ENCODE data around the gene QKI.
"Not testable (repeated sequence)": the region's sequence is repeated elsewhere in the genome, so short reads cannot be mapped to it uniquely, and the experiment has no call there.

Gene QKI

DNA sequence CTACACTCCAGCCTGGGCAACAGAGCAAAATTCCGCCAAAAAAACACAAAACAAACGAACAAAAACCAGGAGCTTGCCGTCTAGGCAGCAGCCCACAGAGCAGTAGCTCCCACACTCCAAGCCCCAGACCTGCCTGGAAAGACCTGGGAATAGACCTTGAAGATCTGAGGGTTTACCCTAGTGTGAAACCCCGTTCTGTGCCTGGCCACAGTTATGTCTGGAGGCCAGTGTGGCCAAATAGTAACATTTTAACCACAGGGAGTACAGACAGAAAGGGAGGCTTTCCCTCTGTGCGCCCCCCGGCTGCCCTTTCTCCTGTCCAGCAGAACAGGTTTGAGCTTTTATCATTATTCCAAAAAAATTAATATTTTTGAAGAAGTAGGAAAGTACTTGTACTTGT lies 172.4 kb downstream of the QKI start:
- no peak for DNase-seq

DNA sequence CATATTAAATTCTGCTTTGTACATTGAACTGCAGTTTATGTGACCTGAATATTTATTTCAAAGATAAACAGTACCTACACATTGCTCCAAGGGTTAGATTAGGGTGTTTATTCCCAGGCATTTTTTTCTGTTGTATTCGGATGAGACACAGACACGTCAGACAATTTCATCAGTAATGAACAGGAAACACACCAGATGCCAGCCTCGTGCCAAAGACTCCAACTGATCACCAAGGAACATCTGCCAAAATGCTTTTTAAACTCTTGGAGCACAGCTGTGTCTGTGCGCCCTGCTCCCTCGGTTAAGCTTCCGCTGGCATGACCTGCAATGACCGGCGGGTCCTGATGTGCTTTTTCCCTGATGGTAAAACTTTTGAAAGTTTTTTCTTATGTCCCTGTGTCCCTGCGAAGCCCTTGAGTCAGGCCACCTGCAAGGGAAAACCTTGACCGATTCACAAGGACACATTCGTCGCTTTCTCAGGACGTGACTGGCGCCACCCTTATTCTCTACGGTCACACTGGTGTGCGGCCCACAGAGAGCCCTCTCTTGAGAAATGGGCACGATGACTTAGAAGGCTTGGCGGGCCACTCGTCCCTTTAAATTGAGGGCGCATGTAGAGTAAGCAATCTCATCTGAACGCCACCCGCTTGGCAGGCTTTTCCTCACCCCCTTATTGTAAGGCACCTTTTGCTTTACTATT lies 173.9 kb downstream of the QKI start:
- no peak for DNase-seq

DNA sequence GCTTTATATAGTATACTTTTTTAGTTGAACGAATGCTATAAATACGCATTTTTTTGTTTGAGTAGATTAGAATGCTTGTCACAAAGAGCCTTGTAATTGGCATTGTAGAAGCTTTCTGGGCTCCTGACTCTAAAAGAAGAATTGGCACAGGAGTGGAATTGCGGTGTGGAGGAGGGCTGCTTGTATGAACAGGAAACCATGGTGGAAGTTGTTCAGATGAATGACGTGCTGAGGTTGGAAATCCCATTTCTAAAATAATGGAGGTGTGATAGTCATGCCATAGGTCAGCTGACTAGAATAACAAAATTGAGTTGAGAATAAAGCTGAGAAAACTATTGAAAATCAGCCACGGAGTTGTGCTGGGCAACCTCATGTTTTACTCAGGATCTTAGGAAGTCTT lies 174.9 kb downstream of the QKI start:
- no peak for DNase-seq

DNA sequence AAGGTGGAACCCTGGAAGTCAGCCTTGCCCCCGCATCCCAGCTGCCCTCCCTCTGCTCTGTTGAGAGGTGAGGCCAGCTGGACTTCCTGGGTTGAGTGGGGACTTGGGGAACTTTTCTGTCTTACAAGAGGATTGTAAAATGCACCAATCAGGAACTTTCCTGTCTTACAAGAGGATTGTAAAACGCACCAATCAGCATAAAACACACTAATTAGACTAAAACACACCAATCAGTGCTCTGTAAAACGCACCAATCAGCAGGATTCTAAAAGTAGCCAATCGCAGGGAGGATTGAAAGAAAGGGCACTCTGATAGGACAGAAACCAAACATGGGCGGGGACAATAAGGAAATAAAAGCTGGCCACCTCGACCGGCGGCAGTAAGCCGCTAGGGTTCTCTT lies 175.6 kb downstream of the QKI start:
- DNase-seq: not testable (repeated sequence)

DNA sequence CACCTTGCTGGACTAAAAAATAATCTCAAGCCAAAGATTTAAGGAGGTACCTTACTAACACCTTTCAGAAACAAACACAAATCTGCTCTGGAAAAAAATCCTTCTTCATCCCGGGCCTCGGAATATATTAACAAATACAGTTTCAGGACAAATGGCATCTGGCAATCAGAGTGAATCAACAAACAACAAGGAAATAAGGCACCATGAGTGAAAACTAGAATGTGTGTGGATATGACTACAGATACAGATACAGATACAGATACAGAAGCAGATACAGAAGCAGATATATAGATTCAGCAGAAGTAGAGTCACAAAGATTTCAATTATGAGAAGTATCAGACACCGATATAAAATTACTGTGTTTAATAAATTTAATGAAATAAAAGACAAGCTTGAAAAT lies 178.4 kb downstream of the QKI start:
- DNase-seq: no peak

DNA sequence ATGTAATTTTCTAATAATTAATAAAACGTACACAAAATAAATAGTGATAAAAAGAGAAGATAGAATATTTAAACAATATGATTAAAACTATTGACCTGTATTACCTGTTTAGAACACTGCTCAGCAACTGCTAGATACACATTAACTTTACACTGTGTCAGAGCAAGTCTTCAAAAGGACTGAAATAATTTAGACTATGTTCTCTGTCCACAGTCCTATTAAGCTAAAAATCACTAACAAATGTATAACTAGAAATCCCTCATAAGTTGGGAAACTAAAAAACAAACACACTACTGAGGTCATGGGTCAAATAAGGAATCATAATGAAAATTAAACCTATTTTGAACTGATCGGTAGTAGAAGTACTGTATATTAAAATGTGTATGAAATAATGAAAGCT lies 181.7 kb downstream of the QKI start:
- DNase-seq: no peak

DNA sequence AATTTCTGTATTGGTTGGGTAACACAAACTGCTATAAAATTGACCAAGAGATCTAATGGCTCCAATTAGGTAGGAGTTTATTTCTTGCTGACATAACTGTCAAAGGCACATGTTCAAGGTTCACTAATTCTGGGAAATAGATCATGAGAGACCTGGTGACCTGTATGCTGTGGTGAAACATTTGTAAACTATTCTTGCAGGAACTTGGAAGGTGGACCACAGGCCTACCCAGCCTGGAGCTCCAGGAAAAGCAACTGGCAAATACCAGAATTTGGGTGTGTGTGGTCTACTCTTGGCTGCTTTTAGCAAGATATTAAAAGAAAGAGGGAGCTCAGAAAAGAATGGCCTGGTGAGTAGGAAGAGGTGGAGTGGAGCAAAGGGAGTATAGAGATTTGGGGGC lies 184.6 kb downstream of the QKI start:
- DNase-seq: no peak

DNA sequence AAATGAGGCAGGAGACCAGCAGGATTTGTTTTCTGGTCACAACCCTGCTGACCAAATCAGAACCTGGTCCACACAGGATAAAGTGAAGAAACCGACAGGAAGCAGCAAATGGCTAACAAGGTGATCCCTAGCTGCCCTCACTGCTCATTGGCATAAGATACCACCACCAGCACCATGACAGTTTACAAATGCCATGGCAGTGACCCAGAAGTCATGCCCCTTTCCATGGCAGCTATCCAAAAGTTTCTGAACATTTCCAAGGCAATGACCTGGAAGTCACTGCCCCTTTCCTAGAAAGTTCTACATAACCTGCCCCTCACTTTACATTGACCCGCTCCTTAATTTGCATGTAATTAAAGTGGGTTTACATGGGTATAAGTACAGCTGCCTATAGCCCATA lies 185.2 kb downstream of the QKI start:
- no peak for DNase-seq

DNA sequence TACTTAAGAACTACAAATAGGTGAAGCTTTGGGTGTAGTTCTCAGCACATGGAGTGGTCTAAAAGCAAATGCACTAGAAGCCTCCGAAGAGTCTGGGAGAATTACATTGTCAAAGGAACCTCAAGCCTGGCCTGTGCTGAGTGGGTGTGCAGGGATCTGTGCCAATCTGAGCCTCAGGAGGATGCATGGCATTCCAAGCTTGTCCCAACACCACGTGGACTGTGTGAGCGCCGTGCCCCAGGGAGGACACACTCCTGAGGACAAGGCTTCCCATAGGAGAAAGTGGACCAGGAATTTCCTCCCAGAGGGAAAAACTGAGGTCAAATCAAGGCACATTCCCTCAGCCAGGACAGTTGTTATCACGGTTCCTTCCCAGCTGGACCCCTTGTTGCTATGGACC lies 185.8 kb downstream of the QKI start:
- DNase-seq: no peak

DNA sequence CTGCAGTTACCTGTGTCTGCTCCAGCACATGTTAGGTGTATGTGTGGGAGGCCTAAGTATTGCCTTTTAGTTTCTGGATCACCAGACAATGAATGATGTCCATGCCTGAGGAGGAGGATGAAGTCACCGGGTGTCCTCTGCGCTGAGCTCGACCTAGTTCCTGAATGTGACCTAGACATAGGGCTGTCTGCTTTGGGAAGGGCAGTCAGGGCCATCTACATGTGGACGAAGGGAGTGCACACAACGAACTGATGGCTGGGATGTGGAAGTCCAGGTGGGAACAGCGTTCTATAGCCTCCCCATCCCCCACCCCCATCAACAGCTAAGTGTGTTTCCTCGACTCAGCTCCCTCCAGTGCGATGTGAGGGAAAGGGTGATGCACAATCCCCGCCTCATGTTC lies 186.3 kb downstream of the QKI start:
- no peak for DNase-seq

DNA sequence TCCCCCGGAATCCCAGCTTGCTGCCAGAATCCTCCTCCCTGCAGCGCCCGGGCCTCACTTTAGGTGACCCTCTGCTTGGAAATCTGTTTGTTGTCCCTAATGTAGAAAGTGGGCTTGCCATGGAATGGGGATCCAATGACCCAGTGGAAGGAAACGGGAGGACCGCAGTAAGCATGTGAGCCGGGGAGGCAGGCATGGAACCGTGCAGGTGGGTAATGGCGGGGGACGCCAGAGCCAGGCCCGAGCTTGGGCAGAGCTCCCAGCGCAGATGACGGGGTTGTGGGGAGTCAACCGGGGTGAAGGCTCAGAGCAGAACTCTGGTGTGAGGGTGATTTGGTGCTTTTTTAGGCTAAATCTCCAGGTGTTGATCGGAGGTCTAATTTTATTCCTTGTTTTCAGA lies 188.3 kb downstream of the QKI start:
- no peak for DNase-seq

DNA sequence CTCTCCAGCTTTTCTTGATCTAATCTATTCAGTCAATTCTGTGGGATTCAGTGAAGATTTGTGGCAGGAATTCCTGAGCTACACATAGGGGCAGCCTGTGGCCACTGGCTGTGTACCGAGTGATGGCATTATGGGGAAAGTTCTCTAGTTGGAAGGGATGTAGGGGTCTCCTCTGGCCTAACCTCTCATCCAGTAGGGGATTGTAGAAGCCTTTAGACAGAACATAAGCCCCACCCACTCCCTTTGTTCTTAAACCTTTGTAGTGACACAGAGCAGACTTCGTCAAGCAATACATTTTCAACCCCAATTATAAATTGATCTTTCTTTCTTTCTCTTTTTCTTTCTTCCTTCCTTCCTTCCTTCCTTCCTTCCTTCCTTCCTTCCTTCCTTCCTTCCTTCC lies 188.9 kb downstream of the QKI start:
- no peak for DNase-seq

DNA sequence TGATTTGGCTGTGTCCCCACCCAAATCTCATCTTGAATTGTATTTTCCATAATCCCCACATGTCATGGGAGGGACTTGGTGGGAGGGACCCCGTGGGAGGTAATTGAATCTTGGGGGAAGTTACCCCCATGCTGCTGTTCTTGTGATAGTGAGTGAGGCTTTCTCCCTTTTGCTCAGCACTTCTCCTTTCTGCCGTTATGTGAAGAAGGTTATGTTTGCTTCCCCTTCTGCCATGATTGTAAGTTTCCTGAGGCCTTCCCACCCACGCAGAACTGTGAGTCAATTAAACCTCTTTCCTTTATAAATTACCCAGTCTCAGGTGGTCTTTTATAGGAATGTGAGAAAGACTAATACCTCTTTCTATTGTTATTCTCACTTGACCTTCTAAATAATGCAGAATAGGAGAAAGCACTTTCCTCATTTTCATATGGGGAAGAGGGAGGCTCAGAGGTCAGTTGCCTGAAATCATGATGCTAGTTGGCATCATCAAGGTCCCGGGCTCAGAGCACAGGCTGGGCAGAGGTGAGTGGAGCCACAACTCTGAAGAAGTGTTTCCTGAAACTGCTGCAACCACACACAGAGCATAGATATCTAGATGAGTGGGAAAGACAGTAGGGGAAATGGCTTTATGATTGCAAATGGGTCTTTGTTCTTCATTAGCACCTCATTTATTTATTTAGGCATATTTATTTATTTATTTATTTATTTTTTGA lies 191.0 kb downstream of the QKI start:
- DNase-seq: no peak

DNA sequence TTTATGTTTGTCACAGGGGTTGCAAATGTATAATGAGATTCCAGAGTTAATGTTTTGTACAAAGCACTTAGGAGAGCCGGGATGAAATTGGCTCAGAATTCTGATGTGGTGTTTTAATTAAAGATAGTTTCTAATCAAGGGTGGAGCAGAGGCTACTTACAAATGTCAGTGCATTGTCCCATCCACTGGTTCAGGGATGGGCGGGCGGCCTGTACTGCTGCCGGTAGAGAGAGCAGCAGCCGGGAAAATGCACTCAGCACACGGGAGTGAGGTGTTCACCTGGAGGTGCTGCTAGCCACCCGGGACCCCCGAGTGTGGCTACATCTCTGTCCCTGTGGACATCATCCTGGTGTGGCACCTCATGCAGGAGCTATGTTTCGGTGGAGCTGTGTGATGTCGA lies 193.3 kb downstream of the QKI start:
- no peak for DNase-seq

DNA sequence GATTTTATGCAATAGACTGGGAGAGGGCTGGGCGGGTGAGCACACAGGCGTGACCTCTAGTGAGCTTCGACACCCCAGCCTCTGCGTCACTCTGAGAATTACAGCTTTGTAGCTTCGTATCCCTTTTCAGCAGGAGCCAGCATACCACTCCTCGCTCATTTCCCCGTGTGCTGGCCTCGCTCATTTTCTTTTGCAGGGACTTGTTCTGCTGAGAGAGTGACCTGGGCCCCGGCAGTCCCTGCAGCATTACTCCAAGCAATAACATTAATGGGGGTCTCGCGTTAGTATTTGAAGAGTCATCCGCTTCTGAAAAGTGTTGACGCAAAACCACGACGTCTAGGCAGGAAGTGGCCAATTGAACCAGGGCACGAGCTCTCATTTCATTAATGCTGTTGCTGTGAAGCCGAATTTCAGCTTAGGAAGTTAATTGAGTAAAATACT lies 193.7 kb downstream of the QKI start:
- no peak for DNase-seq

DNA sequence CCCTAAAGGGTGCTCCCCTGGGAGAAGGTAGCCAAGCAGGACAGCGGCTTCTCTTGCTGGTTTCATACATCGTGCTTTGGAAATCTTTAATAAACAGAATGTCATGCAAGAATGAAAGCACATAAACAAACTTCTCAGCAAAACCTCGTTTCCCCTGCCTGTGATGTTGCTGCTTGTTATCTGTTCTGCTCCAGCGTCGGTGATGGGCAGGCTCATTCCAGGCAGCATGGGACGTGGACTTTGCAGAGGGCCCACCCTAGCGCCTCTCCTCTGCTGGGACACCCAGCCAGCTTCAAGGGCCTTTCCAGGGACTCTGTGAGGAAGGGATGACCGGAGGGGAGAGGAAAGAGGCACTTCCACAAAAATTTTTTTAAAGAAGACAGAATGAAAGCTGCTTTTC lies 197.7 kb downstream of the QKI start:
- no peak for DNase-seq

DNA sequence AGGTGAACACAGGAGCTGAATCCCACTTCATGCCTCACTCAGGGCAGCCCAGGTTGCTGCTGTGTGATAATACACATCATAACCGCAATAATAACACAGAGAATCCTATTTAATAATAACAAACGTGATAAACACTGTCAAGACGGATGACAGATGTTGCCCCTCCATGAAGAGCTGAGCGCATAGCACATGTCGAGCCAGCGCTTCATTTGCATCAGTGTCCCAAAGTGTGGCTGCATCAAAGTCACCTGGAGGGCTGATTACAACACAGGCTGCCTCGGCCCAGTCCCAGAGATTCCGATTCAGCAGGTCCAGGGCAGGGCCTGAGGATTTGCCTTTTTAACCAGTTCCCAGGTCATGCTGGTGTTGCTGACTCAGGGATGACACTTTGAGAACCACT lies 198.5 kb downstream of the QKI start:
- DNase-seq: no peak

DNA sequence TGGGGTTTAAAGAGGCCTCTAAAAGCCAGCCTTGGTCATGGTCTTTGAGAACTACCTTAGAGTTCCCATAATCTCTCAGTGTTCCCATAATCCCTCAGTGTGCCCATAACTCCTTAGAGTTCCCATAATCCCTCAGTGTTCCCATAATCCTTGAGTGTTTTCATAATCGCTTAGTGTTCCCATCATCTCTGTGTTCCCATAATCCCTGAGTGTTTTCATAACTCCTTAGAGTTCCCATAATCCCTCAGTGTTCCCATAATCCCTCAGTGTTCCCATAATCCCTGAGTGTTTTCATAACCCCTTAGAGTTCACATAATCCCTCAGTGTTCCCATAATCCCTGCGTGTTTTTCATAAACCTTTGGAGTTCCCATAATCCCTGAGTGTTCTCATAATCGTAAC lies 199.2 kb downstream of the QKI start:
- no peak for DNase-seq

DNA sequence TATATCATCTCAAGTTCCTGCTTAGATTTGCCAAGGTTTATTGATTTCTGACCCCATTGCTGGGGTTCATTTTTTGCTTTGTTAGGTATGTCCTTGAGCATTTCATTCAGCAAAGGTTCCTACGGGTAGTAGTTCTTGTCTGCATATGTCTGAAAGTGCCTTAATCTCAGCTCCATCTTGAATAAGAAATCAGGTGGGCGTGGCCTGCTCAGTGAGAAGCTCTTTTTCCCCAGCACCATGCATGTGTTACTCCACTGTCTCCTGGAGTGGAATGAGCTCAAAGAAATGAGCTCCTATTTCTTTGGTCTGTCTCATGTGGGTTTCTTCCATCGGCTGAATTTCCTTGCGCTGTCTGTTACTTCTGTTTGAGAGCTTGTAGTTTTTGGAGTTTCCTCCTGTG lies 201.9 kb downstream of the QKI start:
- no peak for DNase-seq

DNA sequence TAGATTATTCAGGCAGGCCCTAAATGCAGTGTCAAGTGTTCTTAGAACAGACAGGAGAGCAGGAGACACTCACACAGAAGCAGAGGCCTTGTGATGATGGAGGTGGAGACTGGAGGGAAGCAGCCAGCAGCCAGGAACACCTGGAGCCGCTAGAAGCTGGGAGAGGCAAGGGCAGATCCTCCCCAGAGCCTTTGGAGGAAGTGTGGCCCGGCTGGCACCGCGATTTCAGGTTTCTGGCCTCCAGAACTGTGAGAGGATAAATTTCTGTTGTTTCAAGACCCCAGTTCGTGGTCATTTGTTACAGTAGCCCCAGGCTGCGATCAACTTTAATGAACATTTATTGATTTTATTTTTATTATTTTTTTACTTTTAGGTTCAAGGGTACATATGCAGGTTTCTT lies 203.0 kb downstream of the QKI start:
- no peak for DNase-seq

DNA sequence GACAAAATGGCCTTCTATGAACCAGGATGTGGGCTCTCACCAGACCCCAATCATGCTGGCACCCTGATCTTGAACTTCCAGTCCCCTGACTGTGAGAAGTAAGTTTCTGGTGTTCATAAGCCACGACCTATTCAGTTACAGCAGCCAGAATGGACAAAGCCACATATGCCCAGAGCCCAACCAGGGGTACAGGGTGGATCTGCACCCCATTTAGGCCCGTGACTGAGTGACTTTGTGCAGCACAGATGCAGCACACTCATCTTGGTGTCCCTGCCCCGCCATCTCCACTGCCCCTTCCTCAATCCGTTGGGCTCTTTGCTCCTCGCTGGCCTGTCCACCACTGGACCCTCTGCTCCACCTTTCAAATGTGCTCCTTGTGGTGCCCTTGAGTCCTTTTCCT lies 205.6 kb downstream of the QKI start:
- DNase-seq: no peak

DNA sequence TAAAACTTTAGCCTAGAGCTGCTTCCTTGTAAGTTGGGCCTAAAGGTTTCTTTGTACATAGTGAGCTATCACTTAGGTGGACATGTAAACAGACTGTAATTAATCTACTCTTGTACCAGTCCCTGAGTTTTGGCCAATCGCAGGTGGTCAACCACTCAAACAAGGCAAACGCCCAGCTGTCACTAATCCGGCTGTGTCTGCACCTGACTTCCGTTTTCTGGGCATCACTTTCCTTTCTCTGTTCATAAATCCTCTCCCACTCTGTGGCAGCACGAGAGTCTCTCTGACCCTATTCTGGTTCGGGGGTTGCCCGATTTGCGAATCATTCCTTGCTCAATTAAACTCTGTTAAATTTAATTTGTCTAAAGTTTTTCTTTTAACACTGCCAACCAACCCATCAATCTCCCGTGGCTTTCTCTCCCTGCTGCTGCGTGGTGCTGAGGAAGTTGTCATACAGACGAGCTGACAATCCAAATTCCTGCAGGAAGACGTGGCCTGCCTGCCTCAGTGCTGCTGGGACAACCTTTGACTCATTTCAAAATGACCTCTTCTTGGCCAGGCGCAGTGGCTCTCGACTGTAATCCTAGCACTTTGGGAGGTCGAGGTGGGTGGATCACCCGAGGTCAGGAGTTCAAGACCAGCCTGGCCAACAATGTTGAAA lies 206.3 kb downstream of the QKI start:
- DNase-seq: no peak

DNA sequence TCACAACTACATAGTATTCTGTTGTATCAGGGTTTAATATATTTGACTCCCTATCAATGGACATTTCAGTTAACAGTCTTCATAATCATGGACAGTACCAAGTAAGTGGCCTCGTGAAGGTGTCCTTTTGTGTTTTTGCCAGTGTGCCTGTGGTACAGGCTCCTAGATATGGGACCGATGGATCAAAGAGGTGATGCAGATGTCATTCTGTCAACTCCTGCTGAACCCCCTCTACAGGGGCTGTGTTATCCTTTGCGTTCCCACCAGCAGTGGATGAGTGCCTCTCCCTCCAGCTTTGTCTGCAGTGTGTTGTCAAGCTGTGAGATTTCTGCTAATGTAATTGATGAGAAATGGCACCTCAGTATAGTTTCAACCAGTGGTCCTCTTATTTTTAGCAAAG lies 210.7 kb downstream of the QKI start:
- no peak for DNase-seq

DNA sequence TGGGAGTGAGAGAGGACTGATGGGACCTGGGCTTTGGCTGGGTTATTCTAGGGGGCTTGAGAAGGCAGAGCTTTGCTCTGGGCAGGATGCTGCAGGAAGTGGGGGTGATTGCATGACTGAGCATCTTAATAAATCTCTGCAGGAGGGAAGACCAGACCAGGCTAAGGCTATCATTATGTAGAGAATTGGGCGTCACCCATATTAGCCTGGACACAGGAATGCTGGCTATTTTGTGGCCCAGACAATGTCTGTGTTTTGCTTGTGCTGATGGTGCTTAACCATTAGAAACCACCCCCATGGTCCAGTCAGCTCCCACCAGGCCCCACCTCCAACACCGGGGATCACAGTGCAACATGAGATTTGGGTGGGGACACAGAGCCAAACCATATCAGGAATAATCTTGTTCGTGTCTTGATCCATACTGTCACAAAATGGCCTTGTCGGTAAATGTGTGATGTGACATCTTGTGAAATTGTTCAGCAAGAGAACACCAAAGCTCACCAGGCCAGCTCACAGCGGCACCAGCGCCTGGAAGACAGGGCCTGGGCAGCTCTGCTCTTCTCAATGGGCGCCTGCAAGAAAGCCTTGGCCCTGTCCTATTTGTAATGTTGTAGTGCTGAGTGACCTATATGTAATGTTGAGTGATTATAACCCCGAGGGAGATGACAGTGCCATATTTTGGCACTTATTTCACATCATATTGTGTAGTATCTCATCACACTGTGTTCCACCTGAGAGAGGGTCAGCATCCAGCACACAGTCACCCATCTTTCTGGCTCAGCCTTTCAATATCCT lies 211.8 kb downstream of the QKI start:
- DNase-seq: no peak

Data from NCI-H1417 treated with DMSO at 0.1 percent for 48 hours (cell line).